H9 (cell line): ENCODE measurements around the gene GET4. TPM values are rescaled to one million over a fixed set of nuclear protein-coding genes. Genes with fewer than 3 reads are reported as not detected.

ENCODE experiments used
- DNase-seq: peaks from one replicate; pipeline ENCODE4 v3.0.0-alpha.2; 2017
- H2AFZ ChIP-seq: one replicate; pipeline ENCODE4 v1.6.1; 2013; ENCODE audit warnings: mild to moderate bottlenecking, low read length, control low read depth, moderate library complexity
- H2AK5ac ChIP-seq: 2 replicates; pipeline ENCODE4 v1.6.1; 2013; ENCODE audit warnings: low read length, control low read depth, mixed read lengths; ENCODE audit not compliant: insufficient read length
- H2BK120ac ChIP-seq: one replicate; pipeline ENCODE4 v1.6.1; 2013; ENCODE audit warnings: low read depth, mild to moderate bottlenecking, low read length, control low read depth, inconsistent platforms; ENCODE audit not compliant: poor library complexity, severe bottlenecking
- H2BK12ac ChIP-seq: 2 replicates; pipeline ENCODE4 v1.6.1; 2013; ENCODE audit warnings: low read length, control low read depth, mixed read lengths, low read depth; ENCODE audit not compliant: insufficient read length
- H2BK15ac ChIP-seq: 2 replicates; pipeline ENCODE4 v1.6.1; 2013; ENCODE audit warnings: low read depth, low read length, control low read depth
- H2BK20ac ChIP-seq: one replicate; pipeline ENCODE4 v1.6.1; 2013; ENCODE audit warnings: low read depth, mild to moderate bottlenecking, low read length, control low read depth, inconsistent platforms; ENCODE audit not compliant: poor library complexity, severe bottlenecking
- H2BK5ac ChIP-seq: 2 replicates; pipeline ENCODE4 v1.6.1; 2013; ENCODE audit warnings: low read length, control low read depth, mixed read lengths; ENCODE audit not compliant: insufficient read length
- H3K14ac ChIP-seq: 2 replicates; pipeline ENCODE4 v1.6.1; 2013; ENCODE audit warnings: low read length, control low read depth; ENCODE audit not compliant: insufficient read depth
- H3K18ac ChIP-seq: 2 replicates; pipeline ENCODE4 v1.6.1; 2013; ENCODE audit warnings: low read depth, mild to moderate bottlenecking, mixed read lengths, low read length, control low read depth; ENCODE audit not compliant: insufficient read length
- H3K23ac ChIP-seq: 2 replicates; pipeline ENCODE4 v1.6.1; 2013; ENCODE audit warnings: low read length, control low read depth, mixed read lengths, low read depth; ENCODE audit not compliant: insufficient read length
- H3K23me2 ChIP-seq: 2 replicates; pipeline ENCODE4 v1.6.1; 2013; ENCODE audit warnings: low read depth, mild to moderate bottlenecking, mixed read lengths, low read length, control low read depth; ENCODE audit not compliant: insufficient read length, poor library complexity, severe bottlenecking
- H3K27ac ChIP-seq: 2 replicates; pipeline ENCODE4 v1.5.1; 2013; ENCODE audit warnings: low read length, control low read depth, mixed read lengths, low read depth; ENCODE audit not compliant: insufficient read length
- H3K27me3 ChIP-seq: 2 replicates; pipeline ENCODE4 v1.6.1; 2013; ENCODE audit warnings: low read length, control low read depth, inconsistent platforms; ENCODE audit not compliant: insufficient read depth
- H3K4ac ChIP-seq: 2 replicates; pipeline ENCODE4 v1.6.1; 2013; ENCODE audit warnings: low read depth, mild to moderate bottlenecking, control low read depth, inconsistent platforms, low read length, moderate library complexity
- H3K4me1 ChIP-seq: 2 replicates; pipeline ENCODE4 v1.6.1; 2013; ENCODE audit warnings: low read length, control low read depth, inconsistent platforms; ENCODE audit not compliant: insufficient read depth
- H3K4me2 ChIP-seq: 2 replicates; pipeline ENCODE4 v1.6.1; 2013; ENCODE audit warnings: low read length, control low read depth, mixed read lengths; ENCODE audit not compliant: insufficient read length, insufficient read depth
- H3K56ac ChIP-seq: 2 replicates; pipeline ENCODE4 v1.6.1; 2013; ENCODE audit warnings: low read depth, mild to moderate bottlenecking, mixed read lengths, low read length, control low read depth; ENCODE audit not compliant: insufficient read length
- H3K79me1 ChIP-seq: 2 replicates; pipeline ENCODE4 v1.6.1; 2013; ENCODE audit warnings: low read depth, mild to moderate bottlenecking, moderate library complexity, low read length, control low read depth, inconsistent platforms; ENCODE audit not compliant: insufficient read depth, poor library complexity, severe bottlenecking
- H3K79me2 ChIP-seq: 2 replicates; pipeline ENCODE4 v1.6.1; 2013; ENCODE audit warnings: low read length, control low read depth, inconsistent platforms; ENCODE audit not compliant: insufficient read depth
- H3K9ac ChIP-seq: 2 replicates; pipeline ENCODE4 v1.6.1; 2013; ENCODE audit warnings: low read length, control low read depth, mixed read lengths; ENCODE audit not compliant: insufficient read length; ENCODE audit errors: extremely low read depth
- H3K9me3 ChIP-seq: one replicate; pipeline ENCODE4 v1.6.1; 2013; ENCODE audit warnings: low read depth, low read length, inconsistent platforms; ENCODE audit not compliant: control insufficient read depth
- H3T11ph ChIP-seq: one replicate; pipeline ENCODE4 v1.6.1; 2013; ENCODE audit warnings: mild to moderate bottlenecking, low read length, control low read depth, inconsistent platforms
- H4K20me1 ChIP-seq: one replicate; pipeline ENCODE4 v1.6.1; 2013; ENCODE audit not compliant: control insufficient read depth, insufficient read length, insufficient read depth
- H4K5ac ChIP-seq: 2 replicates; pipeline ENCODE4 v1.6.1; 2013; ENCODE audit warnings: low read depth, mild to moderate bottlenecking, mixed read lengths, low read length, control low read depth; ENCODE audit not compliant: insufficient read length
- H4K8ac ChIP-seq: replicated peaks from 2 replicates; pipeline ENCODE4 v1.6.1; 2013; ENCODE audit warnings: low read length, control low read depth, mixed read lengths, low read depth; ENCODE audit not compliant: insufficient read length
- H4K91ac ChIP-seq: 2 replicates; pipeline ENCODE4 v1.6.1; 2013; ENCODE audit warnings: low read depth, mild to moderate bottlenecking, moderate library complexity, mixed read lengths, low read length, control low read depth; ENCODE audit not compliant: insufficient read length
- H3K27ac Mint-ChIP-seq, 3 experiments: 2 replicates in 2 of 3; 3 replicates in 1 of 3; pipeline ENCODE4 v1.8.0; 2020 to 2021; ENCODE audit warnings: mixed read lengths in 3 of 3, mild to moderate bottlenecking in 1 of 3, moderate library complexity in 1 of 3
- H3K27me3 Mint-ChIP-seq: 2 replicates; pipeline ENCODE4 v1.8.0; 2021; ENCODE audit warnings: low read depth, mild to moderate bottlenecking, moderate library complexity, mixed read lengths
- H3K36me3 Mint-ChIP-seq, 3 experiments: 2 replicates in 2 of 3; 3 replicates in 1 of 3; pipeline ENCODE4 v1.8.0; 2020 to 2021; ENCODE audit warnings: low read depth in 3 of 3, mixed read lengths in 3 of 3; ENCODE audit not compliant: insufficient read depth in 1 of 3
- H3K4me1 Mint-ChIP-seq, 2 experiments: 2 replicates each; pipeline ENCODE4 v1.8.0; 2020; ENCODE audit warnings: mixed read lengths in 2 of 2
- H3K4me3 Mint-ChIP-seq, 2 experiments: 2 replicates in 1 of 2; 3 replicates in 1 of 2; pipeline ENCODE4 v1.8.0; 2020 to 2021; ENCODE audit warnings: mild to moderate bottlenecking in 2 of 2, mixed read lengths in 2 of 2, moderate library complexity in 1 of 2
- H3K9me3 Mint-ChIP-seq, 2 experiments: 2 replicates in 1 of 2; 3 replicates in 1 of 2; pipeline ENCODE4 v1.8.0; 2020; ENCODE audit warnings: mild to moderate bottlenecking in 2 of 2, mixed read lengths in 2 of 2, moderate library complexity in 1 of 2
- WGBS: extraction: QIAGEN DNeasy Blood & Tissue Kit; methylation state at CpG from one replicate; pipeline ENCODE4 v1.1.7; 2013; ENCODE audit warnings: missing lambda C conversion rate, low lambda C conversion rate, mixed read lengths; ENCODE audit not compliant: insufficient read length; ENCODE audit errors: extremely low coverage; 5-methylcytosine and 5-hydroxymethylcytosine counted together
- total RNA-seq: library from RNA; stranded (reverse); gene quantifications from 2 replicates; pipeline ENCODE4 v1.2.1, GENCODE V29; 2021
- TF ChIP-seq, protein P1 (sequence below): fragments of 200-600 bp; sonication (generic); conservative IDR thresholded peaks from 3 replicates; pipeline ENCODE4 v1.8.0; 2021; ENCODE audit warnings: antibody characterized with exemption, mild to moderate bottlenecking

The GET4 gene
- total RNA-seq, 1 experiment from 2014 or later: 70.2 TPM

DNA sequence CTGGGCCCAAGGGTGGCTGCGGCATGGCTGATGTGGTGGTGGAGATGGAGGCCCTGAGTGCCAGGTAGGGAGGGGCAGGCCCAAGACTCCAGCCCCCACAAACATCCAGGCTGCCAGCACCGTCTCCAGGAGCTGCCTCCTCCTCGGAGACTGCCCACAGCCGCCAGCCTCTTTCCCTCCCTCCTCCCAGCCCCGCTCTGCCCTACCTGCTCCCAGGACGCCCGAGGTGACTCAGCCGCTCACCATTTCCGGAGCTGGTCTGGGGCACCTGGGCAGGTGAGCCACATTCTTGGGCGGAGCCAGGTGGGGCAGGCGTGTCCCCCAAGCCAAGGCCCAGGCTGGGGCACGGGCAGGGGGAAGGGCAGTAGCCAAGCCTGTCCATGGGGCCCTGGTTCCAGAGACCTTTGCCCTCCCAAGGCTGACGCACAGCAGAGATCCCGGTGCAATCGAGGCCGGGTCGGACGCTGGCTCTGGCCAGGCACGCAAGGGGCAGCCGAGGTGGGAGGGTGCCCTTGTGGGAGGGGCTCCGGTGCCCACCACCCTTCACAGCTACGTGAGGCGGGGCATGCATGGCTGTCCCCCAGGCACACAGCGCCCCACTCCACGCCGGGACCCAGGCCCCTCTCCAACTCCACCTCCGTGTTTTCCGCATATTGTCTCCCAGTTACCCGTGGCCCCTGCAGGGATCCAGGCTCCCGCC, 69.4 kb downstream of the GET4 start:
- Histone ChIP-seq H3K9ac (no peak overlapping the region), H2BK12ac (no peak overlapping the region), H3K9me3 (no peaks in the 10 kb centered on the region), H3K18ac (peak overlapping the region; percentile 23), H3K4ac (no peak overlapping the region; the same call in 1 of the 2 replicates), H3K4me2 (no peak overlapping the region), H2BK120ac (no peak overlapping the region), H3K27me3 (no peaks in the 10 kb centered on the region), H4K20me1 (no peaks in the 10 kb centered on the region), H3K79me2 (no peaks in the 10 kb centered on the region), H2BK5ac (no peak overlapping the region), H3K79me1 (no peaks in the 10 kb centered on the region), H3K27ac (no peak overlapping the region), H3T11ph (no peak overlapping the region), H4K5ac (no peak overlapping the region), H3K14ac (peak overlapping the region; percentile 42), H3K23ac (no peak overlapping the region), H3K4me1 (no peaks in the 10 kb centered on the region; the same call in 1 of the 2 replicates), H2AK5ac (no peak overlapping the region), H3K56ac (no peak overlapping the region), H4K91ac (peak overlapping the region; percentile 46), H3K23me2 (no peaks in the 10 kb centered on the region), H2AFZ (no peak overlapping the region), H4K8ac (no peak overlapping the region), H2BK20ac (no peak overlapping the region), H2BK15ac (no peak overlapping the region)
- peak; percentile 97 for DNase-seq
- Mint-ChIP-seq H3K27ac (peak overlapping the region in 1 of 3 experiments; percentile 28; a peak in 1 of 7 replicates), H3K36me3 (no peaks in the 10 kb centered on the region; a peak in 1 of 7 replicates), H3K27me3 (peaks cover 18% of the 10 kb centered on the region), H3K4me1 (peaks cover 7 to 13% of the 10 kb centered on the region in 2 experiments; a peak in 2 of 4 replicates), H3K4me3 (no peak overlapping the region), H3K9me3 (peaks cover 0 to 3% of the 10 kb centered on the region in 2 experiments; a peak in 3 of 5 replicates)
- no CpG with 5 or more reads among the region's 30 CpGs for WGBS
- TF ChIP-seq, protein P1, sequence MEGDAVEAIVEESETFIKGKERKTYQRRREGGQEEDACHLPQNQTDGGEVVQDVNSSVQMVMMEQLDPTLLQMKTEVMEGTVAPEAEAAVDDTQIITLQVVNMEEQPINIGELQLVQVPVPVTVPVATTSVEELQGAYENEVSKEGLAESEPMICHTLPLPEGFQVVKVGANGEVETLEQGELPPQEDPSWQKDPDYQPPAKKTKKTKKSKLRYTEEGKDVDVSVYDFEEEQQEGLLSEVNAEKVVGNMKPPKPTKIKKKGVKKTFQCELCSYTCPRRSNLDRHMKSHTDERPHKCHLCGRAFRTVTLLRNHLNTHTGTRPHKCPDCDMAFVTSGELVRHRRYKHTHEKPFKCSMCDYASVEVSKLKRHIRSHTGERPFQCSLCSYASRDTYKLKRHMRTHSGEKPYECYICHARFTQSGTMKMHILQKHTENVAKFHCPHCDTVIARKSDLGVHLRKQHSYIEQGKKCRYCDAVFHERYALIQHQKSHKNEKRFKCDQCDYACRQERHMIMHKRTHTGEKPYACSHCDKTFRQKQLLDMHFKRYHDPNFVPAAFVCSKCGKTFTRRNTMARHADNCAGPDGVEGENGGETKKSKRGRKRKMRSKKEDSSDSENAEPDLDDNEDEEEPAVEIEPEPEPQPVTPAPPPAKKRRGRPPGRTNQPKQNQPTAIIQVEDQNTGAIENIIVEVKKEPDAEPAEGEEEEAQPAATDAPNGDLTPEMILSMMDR: no peak

Other genes starting within 250 kb of the GET4 start
- 42.7 and 43.5 TPM in 2 replicates for gene DNAAF5, start 149.9 kb upstream of the GET4 start, total RNA-seq
- gene PRKAR1B, start 149.3 kb upstream of the GET4 start, total RNA-seq: 43.3 and 44.2 TPM in 2 replicates
- gene SUN1, start 44.1 kb upstream of the GET4 start, total RNA-seq: 105 and 118 TPM in 2 replicates
- gene ADAP1, start 78.1 kb downstream of the GET4 start, total RNA-seq: 6.2 and 6.8 TPM in 2 replicates
- gene COX19, start 99.0 kb downstream of the GET4 start, total RNA-seq: 10.2 and 12.3 TPM in 2 replicates
- not detected in 2 replicates for gene CYP2W1, start 106.6 kb downstream of the GET4 start, total RNA-seq
- gene GPR146, start 168.0 kb downstream of the GET4 start, total RNA-seq: 1.4 and 1.6 TPM in 2 replicates
- gene GPER1, start 211.6 kb downstream of the GET4 start, total RNA-seq: 0.22 TPM in 1 of 2 replicates, not detected in the other